DMS114 treated with DMSO at 0.1 percent for 48 hours (cell line): ENCODE measurements around the gene APOBEC3G.
"Not testable (repeated sequence)": the region's sequence is repeated elsewhere in the genome, so short reads cannot be mapped to it uniquely, and the experiment has no call there.

ENCODE experiments used
- DNase-seq: peaks from one replicate; lab custom pipeline; 2025; ENCODE audit not compliant: unreplicated experiment; lab: John Stamatoyannopoulos, UW

The APOBEC3G gene

DNA sequence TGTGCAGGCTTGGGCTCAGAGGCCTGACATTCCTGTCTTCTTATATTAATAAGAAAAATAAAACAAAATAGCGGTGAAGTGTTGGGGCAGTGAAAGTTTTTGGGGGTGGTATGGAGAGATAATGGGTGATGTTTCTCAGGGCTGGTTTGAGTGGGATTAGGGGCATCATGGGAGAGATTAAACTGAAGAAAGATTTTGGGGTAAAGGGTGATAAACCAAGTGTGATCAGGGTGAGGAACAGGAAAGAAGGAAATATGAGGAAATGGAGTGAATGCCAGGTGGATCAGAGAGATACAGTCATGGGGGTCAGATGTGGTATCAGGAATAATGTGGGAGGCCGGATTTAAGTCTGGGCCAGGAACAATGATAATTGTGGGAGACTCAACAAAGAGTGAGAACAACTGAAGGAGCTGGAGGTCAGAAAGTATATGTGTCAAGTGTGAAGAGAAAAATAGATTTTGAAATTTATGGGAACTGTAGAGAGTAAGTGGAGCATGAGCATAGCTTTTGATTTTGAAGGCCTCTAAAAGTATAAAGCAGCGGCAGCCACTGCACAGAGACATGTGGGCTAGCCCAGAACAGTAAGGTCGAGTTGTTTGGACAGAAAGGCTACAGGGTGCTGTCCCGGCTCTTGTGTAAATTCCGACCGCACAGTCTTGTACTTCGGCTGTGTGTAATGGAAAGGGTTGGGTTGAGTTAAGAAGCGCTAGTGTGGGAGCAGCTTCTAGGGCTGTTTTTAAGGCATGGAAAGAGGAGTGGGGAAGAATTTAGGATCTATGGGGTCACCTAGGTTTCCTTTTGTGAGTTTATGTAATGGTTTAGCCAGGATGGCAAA is 10.4 kb upstream of the APOBEC3G start:
- not testable (repeated sequence) for DNase-seq

- DNase-seq, result no peak
These were observed 8.9 kb upstream of the APOBEC3G start for GRCh38 chr22:39068033-39068785.

- no peak for DNase-seq
These were observed 6.9 kb upstream of the APOBEC3G start for GRCh38 chr22:39070186-39070585.

GRCh38 chr22:39072581-39072981 is 4.5 kb upstream of the APOBEC3G start:
- DNase-seq, result not testable (repeated sequence)

GRCh38 chr22:39073981-39074380 is 3.1 kb upstream of the APOBEC3G start:
- no peak for DNase-seq

- DNase-seq, result not testable (repeated sequence)
These were observed 685 bp upstream of the APOBEC3G start for GRCh38 chr22:39076155-39077025.

DNA sequence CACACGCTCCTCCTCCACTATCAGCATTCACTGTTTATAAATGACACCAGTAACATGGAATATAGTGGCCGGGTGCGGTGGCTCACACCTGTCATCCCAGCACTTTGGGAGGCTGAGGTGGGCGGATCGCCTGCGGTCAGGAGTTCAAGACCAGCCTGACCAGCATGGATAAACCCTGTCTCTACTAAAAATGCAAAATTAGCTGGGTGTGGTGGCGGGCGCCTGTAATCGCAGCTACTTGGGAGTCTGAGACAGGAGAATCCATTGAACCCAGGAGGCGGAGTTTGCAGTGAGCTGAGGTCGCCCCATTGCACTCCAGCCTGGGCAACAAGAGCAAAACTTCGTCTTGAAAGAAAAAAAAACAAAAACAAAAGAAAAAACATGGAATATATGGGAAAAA is 837 bp downstream of the APOBEC3G start:
- not testable (repeated sequence) for DNase-seq

- DNase-seq, result no peak
These were observed 1.3 kb downstream of the APOBEC3G start for GRCh38 chr22:39078329-39078728.

- not testable (repeated sequence) for DNase-seq
These were observed 2.1 kb downstream of the APOBEC3G start for GRCh38 chr22:39079054-39079637.

GRCh38 chr22:39080052-39080762 is 3.1 kb downstream of the APOBEC3G start:
- no peak for DNase-seq

DNA sequence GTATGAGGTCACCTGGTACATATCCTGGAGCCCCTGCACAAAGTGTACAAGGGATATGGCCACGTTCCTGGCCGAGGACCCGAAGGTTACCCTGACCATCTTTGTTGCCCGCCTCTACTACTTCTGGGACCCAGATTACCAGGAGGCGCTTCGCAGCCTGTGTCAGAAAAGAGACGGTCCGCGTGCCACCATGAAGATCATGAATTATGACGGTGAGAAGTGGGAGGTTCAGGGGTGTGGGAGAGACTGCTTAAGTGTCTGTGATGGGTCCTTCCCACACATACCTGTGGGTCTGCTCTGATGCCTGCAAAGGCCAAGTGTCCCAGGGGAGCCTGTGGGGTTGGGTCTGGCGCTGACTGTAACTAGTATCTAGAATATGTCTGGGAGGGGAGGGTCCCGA is 3.9 kb downstream of the APOBEC3G start:
- DNase-seq, result no peak

GRCh38 chr22:39081598-39081997 is 4.5 kb downstream of the APOBEC3G start:
- DNase-seq, result no peak

DNA sequence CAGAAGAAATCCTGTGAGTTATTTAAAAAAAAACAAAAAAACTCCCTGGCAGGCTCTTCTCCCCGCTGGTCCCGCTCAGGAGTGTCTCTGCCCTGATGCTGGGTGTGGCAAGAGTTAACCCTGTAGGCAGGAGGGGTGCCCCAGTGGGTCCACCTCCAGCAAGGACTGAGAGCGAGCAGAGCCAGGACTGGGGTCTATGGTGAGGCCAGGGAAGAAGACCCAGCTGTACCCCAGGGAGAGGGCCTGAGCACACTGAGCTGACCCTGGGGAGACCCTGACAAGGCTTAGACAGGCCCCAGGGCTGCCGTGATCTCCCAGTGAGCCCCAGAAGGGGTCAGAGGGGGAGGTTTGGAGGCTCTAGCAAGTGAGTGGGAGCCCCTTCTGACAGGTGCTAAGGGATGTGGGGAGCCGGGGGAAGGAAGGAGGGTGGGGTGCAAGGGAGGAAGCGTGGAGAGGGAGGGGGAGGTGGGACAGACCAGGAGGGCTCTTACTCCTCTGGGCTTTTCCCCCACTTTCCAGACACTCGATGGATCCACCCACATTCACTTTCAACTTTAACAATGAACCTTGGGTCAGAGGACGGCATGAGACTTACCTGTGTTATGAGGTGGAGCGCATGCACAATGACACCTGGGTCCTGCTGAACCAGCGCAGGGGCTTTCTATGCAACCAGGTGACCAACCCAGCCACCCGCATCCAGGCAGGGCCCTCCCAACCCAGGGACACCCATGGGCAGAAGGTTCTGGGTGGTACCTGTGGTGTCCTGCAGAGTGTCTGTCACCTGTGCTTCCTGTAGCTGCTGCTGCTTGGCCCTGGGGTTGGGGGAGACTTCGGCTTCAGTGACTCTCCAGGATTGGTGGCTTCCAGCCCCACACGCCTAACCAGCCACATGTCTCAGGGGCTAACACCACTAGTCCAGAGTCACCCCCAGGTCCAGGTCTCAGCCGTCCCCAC is 6.4 kb downstream of the APOBEC3G start:
- no peak for DNase-seq

- no peak for DNase-seq
These were observed 7.6 kb downstream of the APOBEC3G start for GRCh38 chr22:39084666-39085065.

DNA sequence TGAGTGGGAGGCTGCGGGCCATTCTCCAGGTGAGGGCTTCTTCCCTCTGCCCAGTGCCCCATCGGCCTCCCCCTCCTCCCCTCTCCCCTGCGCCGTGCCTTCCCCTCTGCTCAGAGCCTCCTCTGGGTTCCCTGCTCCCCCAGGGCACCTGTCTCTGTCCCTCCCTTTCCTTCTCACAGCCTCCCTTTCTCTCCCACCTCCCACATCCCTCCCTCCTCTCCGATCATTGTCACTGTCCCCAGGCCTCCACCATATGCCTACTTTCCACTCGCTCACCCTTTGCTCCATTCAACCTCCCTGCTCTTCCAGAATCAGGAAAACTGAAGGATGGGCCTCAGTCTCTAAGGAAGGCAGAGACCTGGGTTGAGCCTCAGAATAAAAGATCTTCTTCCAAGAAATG is 10.0 kb downstream of the APOBEC3G start:
- no peak for DNase-seq

GRCh38 chr22:39087881-39088684 is 11.0 kb downstream of the APOBEC3G start:
- no peak for DNase-seq

GRCh38 chr22:39088685-39089032 is 11.6 kb downstream of the APOBEC3G start:
- no peak for DNase-seq

DNA sequence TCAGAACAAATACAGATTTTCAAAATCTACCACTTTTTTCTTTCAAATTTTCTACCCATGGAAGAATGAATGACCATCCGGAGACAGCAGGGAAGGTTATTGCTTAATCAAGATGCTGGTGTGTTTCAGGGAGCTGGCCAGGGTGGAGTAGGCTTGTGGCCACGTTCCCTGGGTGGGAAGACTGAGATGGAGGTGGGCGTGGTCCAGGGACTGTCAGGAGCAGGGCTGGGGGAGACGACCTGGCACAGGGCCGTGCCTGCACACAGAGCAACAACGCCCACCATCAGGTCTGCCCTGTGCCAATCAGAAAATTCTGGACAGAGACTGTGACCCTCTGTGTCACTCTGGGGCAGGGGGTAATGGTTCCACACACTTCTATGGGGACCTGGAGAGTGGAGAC is 12.9 kb downstream of the APOBEC3G start:
- DNase-seq, result no peak
